Renal cortex interstitium (tissue), 11 donors: ENCODE results near the gene TRERF1. TPM values are rescaled to one million over a fixed set of nuclear protein-coding genes. Genes with fewer than 3 reads are reported as not detected.
"Not testable (repeated sequence)": the region's sequence is repeated elsewhere in the genome, so short reads cannot be mapped to it uniquely, and the experiment has no call there.

Experiments used
- DNase-seq, 11 donors: peaks; one replicate each; pipeline ENCODE4 v3.0.0-alpha.2; 2013; ENCODE audit warnings: low read depth in 9 of 11, low spot score in 4 of 11; ENCODE audit errors: extremely low read depth in 1 of 11
- polyA plus RNA-seq, 3 donors: library from polyadenylated mRNA; unstranded; fragments of 120-200 nt; gene quantifications; one replicate each; pipeline ENCODE4 v1.2.1, GENCODE V29; 2013; ENCODE audit not compliant: insufficient read length in 3 of 3

The TRERF1 gene
- polyA plus RNA-seq, 3 donors: 14.9 to 16.4 (median 15.9) TPM

GRCh38 chr6:42199106-42199981 lies 252.4 kb downstream of the TRERF1 start:
- no peak for DNase-seq

- no peak for DNase-seq
Measured at GRCh38 chr6:42197555-42198362, 254.0 kb downstream of the TRERF1 start.

- no peak for DNase-seq
Measured at GRCh38 chr6:42195415-42195814, 256.3 kb downstream of the TRERF1 start.

GRCh38 chr6:42194056-42194455 lies 257.7 kb downstream of the TRERF1 start:
- no peak for DNase-seq

- DNase-seq: no peak
Measured at GRCh38 chr6:42193491-42193894, 258.2 kb downstream of the TRERF1 start.

- DNase-seq: not testable (repeated sequence)
Measured at GRCh38 chr6:42192385-42192784, 259.3 kb downstream of the TRERF1 start.

- DNase-seq: peak in 3 of 11 donors; percentile 23 to 40 (median 27)
Measured at GRCh38 chr6:42190554-42191183, 261.1 kb downstream of the TRERF1 start.

- no peak for DNase-seq
Measured at GRCh38 chr6:42188406-42188805, 263.3 kb downstream of the TRERF1 start.

GRCh38 chr6:42185597-42185996 lies 266.1 kb downstream of the TRERF1 start:
- DNase-seq: peak in 8 of 11 donors; percentile 44 to 69 (median 61)

GRCh38 chr6:42184475-42184874 lies 267.3 kb downstream of the TRERF1 start:
- no peak for DNase-seq

GRCh38 chr6:42182101-42182500 lies 269.6 kb downstream of the TRERF1 start:
- no peak for DNase-seq

GRCh38 chr6:42179945-42180313 lies 271.8 kb downstream of the TRERF1 start:
- no peak for DNase-seq

- DNase-seq: no peak
Measured at GRCh38 chr6:42179261-42179944, 272.3 kb downstream of the TRERF1 start.

- peak in 1 of 11 donors; percentile 28 for DNase-seq
Measured at GRCh38 chr6:42177514-42178364, 274.0 kb downstream of the TRERF1 start.

- DNase-seq: no peak
Measured at GRCh38 chr6:42176981-42177380, 274.7 kb downstream of the TRERF1 start.

- DNase-seq: no peak
Measured at GRCh38 chr6:42175860-42176259, 275.9 kb downstream of the TRERF1 start.
